A549 treated with Mapracorat at 1 μM for 4 hours (cell line): ENCODE measurements around the gene ROPN1B. TPM values are rescaled to one million over a fixed set of nuclear protein-coding genes. Genes with fewer than 3 reads are reported as not detected.

ENCODE experiments used
- total RNA-seq: library from RNA; stranded (reverse); fragments of 200-300 nt; extraction: Qiagen RNA extraction; gene quantifications from 5 replicates; pipeline ENCODE4 v1.2.3, GENCODE V29; 2022

Gene ROPN1B
- total RNA-seq: not detected in 5 replicates

GRCh38 chr3:125968701-125969592 lies at the start of gene ROPN1B:
TSS of gene ROPN1B (plus strand) at chr3:125969178. CDS start at chr3:125972055, 2,877 bp downstream.

Other genes starting within 250 kb of the ROPN1B start
- 23.9 to 26.3 TPM (median 24.7 TPM) in 5 replicates for gene SLC41A3, start 114.9 kb downstream of the ROPN1B start, total RNA-seq
- 0.14 to 0.76 TPM (median 0.39 TPM) in 5 replicates for gene ALDH1L1, start 211.4 kb downstream of the ROPN1B start, total RNA-seq